Erythroblast (primary cell): ENCODE results near the gene PLA2R1.
"Not testable (repeated sequence)": the region's sequence is repeated elsewhere in the genome, so short reads cannot be mapped to it uniquely, and the experiment has no call there.

Experiments
- DNase-seq, 2 experiments: peaks; one replicate each; lab custom pipeline; 2025; lab: John Stamatoyannopoulos, UW
- GATA1 ChIP-seq: IDR thresholded peaks from 2 replicates; pipeline ENCODE4 v1.6.1; 2011; ENCODE audit warnings: low read depth, mild to moderate bottlenecking, control low read depth, low read length, moderate library complexity
- POLR2A ChIP-seq: IDR thresholded peaks from 2 replicates; pipeline ENCODE4 v1.6.1; 2011; ENCODE audit warnings: mild to moderate bottlenecking, low read length

The PLA2R1 gene

GRCh38 chr2:159998243-159998642, 64.2 kb downstream of the PLA2R1 start:
- no peak for TF ChIP-seq POLR2A
- DNase-seq, result no peak

GRCh38 chr2:159996792-159997546, 65.4 kb downstream of the PLA2R1 start:
- TF ChIP-seq GATA1 (no peak), POLR2A (no peak)
- no peak for DNase-seq

- TF ChIP-seq GATA1 (no peak), POLR2A (no peak)
- DNase-seq, result no peak
Observed at GRCh38 chr2:159995038-159995437, 67.4 kb downstream of the PLA2R1 start.

DNA sequence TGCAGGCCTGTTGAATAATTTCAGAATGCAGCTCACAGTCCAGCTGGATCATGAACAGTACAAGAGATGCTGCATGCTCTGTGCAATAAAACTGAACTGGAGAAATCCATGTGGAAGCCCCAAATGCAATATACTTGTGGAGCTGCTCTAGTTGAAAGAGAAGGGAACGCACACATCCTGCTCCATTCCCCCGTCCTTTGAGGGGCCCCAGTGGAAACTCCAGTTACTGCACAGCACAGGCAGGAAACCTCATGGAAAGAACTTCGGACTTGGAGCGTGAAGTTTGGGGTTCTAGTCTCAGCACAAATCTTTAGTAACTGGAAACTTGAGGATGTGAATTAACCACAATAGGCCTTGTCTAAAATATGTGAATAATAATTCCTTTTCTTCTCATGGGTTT, 73.2 kb downstream of the PLA2R1 start:
- DNase-seq, result no peak
- no peak for TF ChIP-seq POLR2A
- no peak for TF ChIP-seq GATA1

- DNase-seq, result no peak
- no peak for TF ChIP-seq GATA1
- no peak for TF ChIP-seq POLR2A
Observed at GRCh38 chr2:159988412-159988970, 73.9 kb downstream of the PLA2R1 start.

GRCh38 chr2:159987181-159987580, 75.2 kb downstream of the PLA2R1 start:
- TF ChIP-seq GATA1, result no peak
- no peak for TF ChIP-seq POLR2A
- DNase-seq, result no peak

- DNase-seq, result no peak
- TF ChIP-seq POLR2A, result no peak
- TF ChIP-seq GATA1, result no peak
Observed at GRCh38 chr2:159985656-159986055, 76.8 kb downstream of the PLA2R1 start.

DNA sequence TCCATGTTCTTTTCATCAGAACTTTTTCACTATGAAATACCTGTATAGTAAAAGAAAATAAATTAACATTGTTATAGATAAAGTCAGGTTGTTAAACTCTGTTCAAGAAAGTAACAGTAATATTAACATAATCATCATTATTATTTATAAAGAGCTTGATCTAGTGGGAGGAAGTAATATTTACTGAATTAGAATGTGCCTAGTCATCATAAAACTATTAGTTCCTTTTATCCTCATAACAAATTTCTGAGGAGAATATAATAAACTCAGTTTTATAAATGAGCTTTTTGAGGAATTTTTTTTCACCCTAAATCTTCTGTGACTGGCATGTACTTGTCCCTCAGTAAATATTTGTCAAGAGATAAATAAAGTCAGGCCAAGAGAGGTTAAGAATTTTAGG, 78.4 kb downstream of the PLA2R1 start:
- DNase-seq, result no peak
- no peak for TF ChIP-seq POLR2A
- no peak for TF ChIP-seq GATA1

GRCh38 chr2:159982842-159983785, 79.3 kb downstream of the PLA2R1 start:
- DNase-seq, result no peak
- no peak for TF ChIP-seq GATA1
- TF ChIP-seq POLR2A, result no peak

- DNase-seq, result no peak
- TF ChIP-seq GATA1 (no peak), POLR2A (no peak)
Observed at GRCh38 chr2:159982270-159982669, 80.1 kb downstream of the PLA2R1 start.

DNA sequence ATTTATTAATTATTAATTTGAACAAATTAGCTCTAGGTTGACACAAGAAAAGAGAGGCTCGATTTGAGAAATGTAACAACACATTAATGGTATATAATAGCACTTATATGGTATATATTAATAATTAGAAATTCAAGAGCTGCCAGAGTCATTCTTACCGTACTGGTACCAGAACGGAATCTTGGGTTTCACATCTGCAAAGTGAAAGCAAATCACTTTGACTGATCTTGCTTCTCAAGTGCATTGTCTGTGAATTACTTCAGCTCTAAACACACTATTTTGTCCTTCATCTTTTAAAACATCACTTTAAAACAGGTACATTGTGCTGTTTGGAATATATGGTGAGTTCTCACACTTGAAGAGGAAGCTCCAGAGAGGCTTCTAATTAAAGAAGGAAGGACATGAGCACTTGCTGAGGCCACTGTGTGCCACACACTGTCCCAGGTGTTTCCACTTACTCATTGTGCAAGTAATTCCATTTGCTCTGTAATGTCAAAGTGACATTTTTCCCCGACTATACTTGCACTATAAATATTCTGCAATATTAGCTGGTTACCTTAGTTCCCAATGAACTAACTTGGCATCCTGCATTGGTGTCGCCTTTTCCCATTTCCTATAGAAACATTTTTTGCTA, 85.8 kb downstream of the PLA2R1 start:
- TF ChIP-seq GATA1 (no peak), POLR2A (no peak)

GRCh38 chr2:159973325-159973724, 89.1 kb downstream of the PLA2R1 start:
- no peak for DNase-seq
- TF ChIP-seq POLR2A (no peak), GATA1 (no peak)

More for the DNA sequence above, 85.8 kb downstream of the PLA2R1 start:
- no peak for DNase-seq

DNA sequence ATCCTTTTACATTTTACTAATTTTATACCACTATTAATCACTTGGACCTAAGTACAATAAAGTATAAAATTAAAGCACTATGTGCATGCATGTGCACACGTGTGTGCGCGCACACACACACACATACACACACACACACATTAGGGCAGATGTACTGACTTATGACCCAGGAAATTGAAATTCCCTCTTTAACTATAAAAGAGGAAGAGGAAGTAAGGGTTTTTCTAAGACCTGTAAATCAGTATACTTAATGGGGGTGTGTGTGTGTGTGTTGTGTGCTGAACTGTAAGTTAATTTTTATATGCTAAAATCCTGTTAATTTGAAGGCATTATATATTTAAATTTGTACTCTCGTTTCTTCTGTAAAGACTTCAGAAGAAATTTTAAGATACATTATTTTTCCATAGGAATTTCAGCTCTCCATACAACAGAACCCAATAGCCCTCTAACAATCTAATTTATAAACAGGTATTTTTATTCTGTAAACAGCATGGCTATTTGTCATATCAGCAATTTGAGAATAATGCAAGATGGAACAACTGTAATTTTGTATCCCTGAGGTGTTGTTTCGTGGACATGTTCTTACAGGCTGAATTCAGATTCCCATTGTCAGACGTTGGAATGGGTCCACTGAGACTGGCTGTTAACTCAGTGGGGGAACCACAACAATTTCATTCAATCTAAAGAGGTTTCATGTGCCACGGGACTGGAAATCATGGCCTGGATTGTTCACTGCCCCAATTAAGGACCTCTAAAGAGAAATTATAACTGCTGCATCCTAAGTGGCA, 90.9 kb downstream of the PLA2R1 start:
- TF ChIP-seq POLR2A (no peak), GATA1 (no peak)
- DNase-seq, result no peak

DNA sequence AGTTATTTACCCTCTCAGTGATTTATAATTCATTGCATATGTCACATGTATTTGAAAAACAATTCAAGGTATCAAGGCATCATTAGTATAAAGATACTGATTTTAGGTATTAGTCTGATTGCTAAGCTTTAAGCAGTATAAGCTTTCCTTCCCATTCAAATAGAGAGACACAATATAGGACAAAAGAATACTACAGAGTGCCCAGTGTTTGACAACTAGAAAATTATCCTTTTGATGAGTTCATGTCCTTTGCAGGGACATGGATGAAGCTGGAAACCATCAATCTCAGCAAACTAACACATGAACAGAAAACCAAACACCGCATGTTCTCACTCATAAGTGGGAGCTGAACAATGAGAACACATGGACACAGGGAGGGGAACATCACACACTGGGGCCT, 91.9 kb downstream of the PLA2R1 start:
- DNase-seq, result not testable (repeated sequence)
